ENCODE data around the gene KLHL42.

Gene KLHL42

DNA sequence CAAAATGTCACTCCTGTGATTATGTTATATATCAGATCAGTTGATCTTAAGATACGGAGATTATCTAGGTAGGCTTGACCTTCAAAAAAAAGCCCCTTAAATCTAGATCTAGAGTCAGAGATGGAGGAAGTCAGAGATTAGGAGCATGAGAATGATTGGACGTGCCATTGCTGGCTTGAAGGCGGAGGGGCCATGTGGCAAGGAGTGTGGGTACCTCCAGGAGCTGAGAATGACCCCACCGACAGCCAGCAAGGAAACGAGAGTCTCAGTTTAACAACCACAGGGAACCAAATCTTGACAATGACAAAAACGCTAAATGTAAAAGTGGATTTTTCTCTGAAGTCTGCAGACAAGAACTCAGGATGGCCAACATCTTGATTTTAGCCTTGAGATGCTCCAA is 32.5 kb downstream of the KLHL42 start:
- H3K27me3 ChIP-seq (ENCODE audit: insufficient read depth, low read length) = no peaks in the 10 kb centered on the region
- no peak overlapping the region for H3K4me2 ChIP-seq (ENCODE audit: low read length)
- H3K9me3 ChIP-seq (ENCODE audit: low read length) = no peaks in the 10 kb centered on the region
- no peak overlapping the region for H3K4me3 ChIP-seq (ENCODE audit: low read depth, low read length, poor library complexity, severe bottlenecking)
- no peaks in the 10 kb centered on the region for H4K20me1 ChIP-seq (ENCODE audit: insufficient read depth, low read length)
- no peak overlapping the region for H3K27ac ChIP-seq (ENCODE audit: low read depth, low read length, poor library complexity, severe bottlenecking)
- H3K4me1 ChIP-seq (ENCODE audit: insufficient read depth, low read length, severe bottlenecking) = peaks cover 15% of the 10 kb centered on the region
- no peaks in the 10 kb centered on the region for H3K9me2 ChIP-seq (ENCODE audit: low read depth, low read length)
- peaks cover 12% of the 10 kb centered on the region for H3K36me3 ChIP-seq (ENCODE audit: insufficient read depth, low read length)
- TF ChIP-seq EZH2 (IDR thresholded peaks at IDR 0.05; ENCODE audit: borderline replicate concordance, low read length) = no peak
- TF ChIP-seq, protein P1, sequence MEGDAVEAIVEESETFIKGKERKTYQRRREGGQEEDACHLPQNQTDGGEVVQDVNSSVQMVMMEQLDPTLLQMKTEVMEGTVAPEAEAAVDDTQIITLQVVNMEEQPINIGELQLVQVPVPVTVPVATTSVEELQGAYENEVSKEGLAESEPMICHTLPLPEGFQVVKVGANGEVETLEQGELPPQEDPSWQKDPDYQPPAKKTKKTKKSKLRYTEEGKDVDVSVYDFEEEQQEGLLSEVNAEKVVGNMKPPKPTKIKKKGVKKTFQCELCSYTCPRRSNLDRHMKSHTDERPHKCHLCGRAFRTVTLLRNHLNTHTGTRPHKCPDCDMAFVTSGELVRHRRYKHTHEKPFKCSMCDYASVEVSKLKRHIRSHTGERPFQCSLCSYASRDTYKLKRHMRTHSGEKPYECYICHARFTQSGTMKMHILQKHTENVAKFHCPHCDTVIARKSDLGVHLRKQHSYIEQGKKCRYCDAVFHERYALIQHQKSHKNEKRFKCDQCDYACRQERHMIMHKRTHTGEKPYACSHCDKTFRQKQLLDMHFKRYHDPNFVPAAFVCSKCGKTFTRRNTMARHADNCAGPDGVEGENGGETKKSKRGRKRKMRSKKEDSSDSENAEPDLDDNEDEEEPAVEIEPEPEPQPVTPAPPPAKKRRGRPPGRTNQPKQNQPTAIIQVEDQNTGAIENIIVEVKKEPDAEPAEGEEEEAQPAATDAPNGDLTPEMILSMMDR (IDR thresholded peaks at IDR 0.05; ENCODE audit: low read length) = no peak
- H3F3A ChIP-seq (ENCODE audit: insufficient read depth, low read length) = no peaks in the 10 kb centered on the region
- no peaks in the 10 kb centered on the region for H3K79me2 ChIP-seq (ENCODE audit: insufficient read depth, low read length)
- H2AFZ ChIP-seq (ENCODE audit: low read length) = no peak overlapping the region
- no peak overlapping the region for H3K9ac ChIP-seq (ENCODE audit: low read length)

DNA sequence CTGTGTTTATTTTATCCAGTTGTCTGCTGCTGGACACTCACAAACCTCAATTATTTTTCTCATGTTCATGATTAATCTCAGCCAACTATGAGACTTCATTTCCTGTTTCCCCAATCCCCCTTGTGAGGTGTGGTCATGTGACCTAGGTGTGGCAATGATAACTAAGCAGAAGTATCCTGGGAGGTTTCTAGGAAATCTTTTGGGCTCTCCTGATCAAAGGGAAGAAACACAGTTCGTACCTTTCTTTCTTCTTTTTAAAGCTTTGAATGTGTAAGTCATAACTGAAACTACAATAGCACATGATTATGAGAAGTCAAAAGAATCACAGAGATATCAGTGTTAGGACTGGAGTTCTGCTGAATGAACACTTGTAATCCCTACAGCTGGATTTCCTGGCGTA is 34.4 kb downstream of the KLHL42 start:
- Histone ChIP-seq H3K4me2 (ENCODE audit: low read length) (no peak overlapping the region), H3K9ac (ENCODE audit: low read length) (no peak overlapping the region), H4K20me1 (ENCODE audit: insufficient read depth, low read length) (no peaks in the 10 kb centered on the region), H3K27ac (ENCODE audit: low read depth, low read length, poor library complexity, severe bottlenecking) (no peak overlapping the region), H3K36me3 (ENCODE audit: insufficient read depth, low read length) (peaks cover 15% of the 10 kb centered on the region), H3K4me1 (ENCODE audit: insufficient read depth, low read length, severe bottlenecking) (peaks cover 34% of the 10 kb centered on the region), H3K9me3 (ENCODE audit: low read length) (no peaks in the 10 kb centered on the region), H3K9me2 (ENCODE audit: low read depth, low read length) (no peaks in the 10 kb centered on the region), H3K27me3 (ENCODE audit: insufficient read depth, low read length) (no peaks in the 10 kb centered on the region), H2AFZ (ENCODE audit: low read length) (no peak overlapping the region), H3K79me2 (ENCODE audit: insufficient read depth, low read length) (no peaks in the 10 kb centered on the region), H3K4me3 (ENCODE audit: low read depth, low read length, poor library complexity, severe bottlenecking) (no peak overlapping the region), H3F3A (ENCODE audit: insufficient read depth, low read length) (0 out of 2 replicates have a peak, but pooled peaks cover 3% of the 10 kb centered on the region)
- TF ChIP-seq, protein P1 (IDR thresholded peaks at IDR 0.05; ENCODE audit: low read length) = no peak
- TF ChIP-seq EZH2 (IDR thresholded peaks at IDR 0.05; ENCODE audit: borderline replicate concordance, low read length) = no peak

DNA sequence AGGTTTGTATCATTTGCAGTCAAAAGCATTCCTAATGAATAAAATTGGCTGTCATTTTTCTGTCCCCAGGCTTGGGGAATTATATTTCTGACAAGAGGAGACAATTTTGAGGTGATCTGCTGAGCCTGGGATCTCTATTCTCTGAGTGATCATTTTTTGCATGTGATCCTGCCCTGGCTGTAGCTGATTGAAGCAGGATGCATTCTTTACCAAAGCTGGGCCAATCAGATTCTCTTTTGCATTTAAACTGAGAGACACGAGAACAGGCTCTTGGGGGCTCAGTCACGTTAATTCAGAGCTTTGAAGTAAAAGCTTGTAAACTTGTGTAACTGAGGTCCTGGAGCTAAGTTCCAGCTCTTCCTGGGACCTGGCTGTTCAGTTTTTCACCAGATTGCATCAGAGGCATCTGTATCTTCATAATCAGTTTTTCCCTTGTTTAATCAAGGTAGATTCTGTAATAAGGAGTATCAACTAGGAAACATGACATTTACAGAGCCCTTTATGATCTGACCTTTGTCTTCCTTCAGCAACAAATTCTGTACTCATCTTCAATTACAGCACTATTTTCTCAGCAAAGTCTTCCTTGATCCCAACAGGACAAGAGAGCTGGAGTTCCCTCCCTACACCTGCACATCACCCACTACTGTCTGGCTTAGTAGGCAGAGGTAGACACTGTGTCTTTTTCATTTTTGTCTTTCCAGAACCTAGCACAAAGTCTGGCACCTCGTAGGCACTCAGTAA is 35.0 kb downstream of the KLHL42 start:
- Histone ChIP-seq H3K9ac (ENCODE audit: low read length) (no peak overlapping the region), H3K4me1 (ENCODE audit: insufficient read depth, low read length, severe bottlenecking) (peaks cover 40% of the 10 kb centered on the region), H3K4me2 (ENCODE audit: low read length) (no peak overlapping the region), H3K36me3 (ENCODE audit: insufficient read depth, low read length) (peaks cover 15% of the 10 kb centered on the region), H3K9me3 (ENCODE audit: low read length) (no peaks in the 10 kb centered on the region), H3K27ac (ENCODE audit: low read depth, low read length, poor library complexity, severe bottlenecking) (no peak overlapping the region), H2AFZ (ENCODE audit: low read length) (no peak overlapping the region), H3F3A (ENCODE audit: insufficient read depth, low read length) (0 out of 2 replicates have a peak, but pooled peaks cover 3% of the 10 kb centered on the region), H3K27me3 (ENCODE audit: insufficient read depth, low read length) (no peaks in the 10 kb centered on the region), H3K79me2 (ENCODE audit: insufficient read depth, low read length) (no peaks in the 10 kb centered on the region), H3K4me3 (ENCODE audit: low read depth, low read length, poor library complexity, severe bottlenecking) (no peak overlapping the region), H4K20me1 (ENCODE audit: insufficient read depth, low read length) (no peaks in the 10 kb centered on the region), H3K9me2 (ENCODE audit: low read depth, low read length) (no peaks in the 10 kb centered on the region)
- TF ChIP-seq, protein P1 (IDR thresholded peaks at IDR 0.05; ENCODE audit: low read length) = no peak

All from OCI-LY1 (cell line).